ENCODE measurements around the gene MMUT.
"Not testable (repeated sequence)": the region's sequence is repeated elsewhere in the genome, so short reads cannot be mapped to it uniquely, and the experiment has no call there.

Gene MMUT

DNA sequence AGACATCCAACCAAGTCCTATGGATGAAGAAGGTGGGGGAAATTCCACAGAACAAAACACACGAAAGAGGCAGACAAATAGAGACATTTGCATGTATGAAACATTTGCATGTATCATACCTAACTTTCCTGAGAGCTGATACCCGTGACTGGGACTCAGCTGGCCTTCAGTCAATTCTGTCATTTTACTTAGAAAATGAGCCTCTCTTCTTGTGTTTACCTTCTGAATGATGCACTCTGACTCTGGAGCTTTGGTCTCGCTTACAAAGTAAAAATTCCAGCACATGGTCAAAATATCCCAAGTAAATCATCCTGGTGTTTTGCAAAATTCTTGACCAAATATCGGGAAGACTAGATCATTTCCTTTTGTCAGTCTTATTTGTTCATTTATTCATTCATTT is 46.9 kb downstream of the MMUT start:
- Histone ChIP-seq H3K9ac (ENCODE audit: low read depth, low read length) (no peak overlapping the region), H3K4me3 (ENCODE audit: low read length) (no peak overlapping the region), H3K27ac (ENCODE audit: low read length) (no peak overlapping the region), H3K36me3 (ENCODE audit: insufficient read depth, low read depth, low read length) (no peaks in the 10 kb centered on the region), H3K9me3 (ENCODE audit: insufficient read depth, low read depth, low read length) (no peaks in the 10 kb centered on the region), H3K27me3 (ENCODE audit: insufficient read depth, low read length) (no peaks in the 10 kb centered on the region), H3K4me1 (ENCODE audit: insufficient read depth, low read length) (no peaks in the 10 kb centered on the region)

- Histone ChIP-seq H3K36me3 (ENCODE audit: insufficient read depth, low read depth, low read length) (no peaks in the 10 kb centered on the region), H3K27ac (ENCODE audit: low read length) (no peak overlapping the region), H3K9me3 (ENCODE audit: insufficient read depth, low read depth, low read length) (no peaks in the 10 kb centered on the region), H3K4me1 (ENCODE audit: insufficient read depth, low read length) (no peaks in the 10 kb centered on the region), H3K4me3 (ENCODE audit: low read length) (no peak overlapping the region), H3K9ac (ENCODE audit: low read depth, low read length) (no peak overlapping the region), H3K27me3 (ENCODE audit: insufficient read depth, low read length) (no peaks in the 10 kb centered on the region)
Measured at GRCh38 chr6:49415358-49415757, 47.7 kb downstream of the MMUT start.

DNA sequence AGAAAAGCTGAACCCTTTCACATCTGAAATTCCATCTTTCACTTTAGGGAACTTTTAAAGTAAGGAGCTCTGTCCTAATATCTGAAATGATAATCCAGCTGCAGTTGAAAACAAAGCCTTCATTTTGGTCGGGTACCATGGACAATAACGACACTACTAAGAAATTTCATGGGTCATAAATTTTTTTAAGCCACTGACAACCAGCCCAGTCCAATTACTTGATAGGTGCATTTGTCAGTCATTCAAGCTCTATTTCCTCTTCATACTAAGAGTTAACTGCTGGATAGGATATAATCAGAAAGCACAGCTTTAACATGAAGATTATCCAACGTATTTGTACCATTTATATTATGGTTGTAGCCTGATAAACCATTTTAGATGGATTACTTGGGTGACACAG is 52.5 kb downstream of the MMUT start:
- no peak overlapping the region for H3K27ac ChIP-seq (ENCODE audit: low read length)
- no peaks in the 10 kb centered on the region for H3K27me3 ChIP-seq (ENCODE audit: insufficient read depth, low read length)
- no peak overlapping the region for H3K4me3 ChIP-seq (ENCODE audit: low read length)
- H3K9me3 ChIP-seq (ENCODE audit: insufficient read depth, low read depth, low read length): no peaks in the 10 kb centered on the region
- no peaks in the 10 kb centered on the region for H3K36me3 ChIP-seq (ENCODE audit: insufficient read depth, low read depth, low read length)
- H3K4me1 ChIP-seq (ENCODE audit: insufficient read depth, low read length): no peaks in the 10 kb centered on the region
- H3K9ac ChIP-seq (ENCODE audit: low read depth, low read length): no peak overlapping the region

DNA sequence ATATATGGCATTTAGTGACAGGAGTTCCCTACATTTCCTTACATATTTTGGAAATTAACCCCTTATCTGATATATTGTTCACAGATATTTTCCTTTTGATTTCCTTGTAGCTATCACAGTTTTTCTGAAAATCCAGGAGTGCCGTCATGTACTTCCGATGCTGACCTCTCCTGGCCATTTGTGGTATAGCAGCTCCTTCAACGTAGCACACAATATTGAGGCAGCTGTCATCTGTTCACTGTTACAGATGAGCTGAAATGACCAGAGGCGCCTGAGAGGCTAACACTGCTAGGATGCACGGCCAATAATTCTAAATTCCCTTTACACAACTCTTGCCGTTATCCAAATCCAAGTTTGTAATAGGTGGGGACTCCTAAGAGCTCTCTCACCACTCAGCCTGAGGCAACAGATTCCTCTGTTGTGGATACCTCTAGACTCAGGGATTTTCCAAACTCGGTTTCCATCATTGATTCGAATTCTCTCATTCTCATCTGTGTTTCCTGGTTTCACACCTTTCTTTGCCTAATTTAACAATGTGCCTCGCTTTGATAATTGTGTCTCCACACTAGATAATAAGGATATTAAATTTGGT is 53.0 kb downstream of the MMUT start:
- Histone ChIP-seq H3K9me3 (ENCODE audit: insufficient read depth, low read depth, low read length) (no peaks in the 10 kb centered on the region), H3K27ac (ENCODE audit: low read length) (no peak overlapping the region), H3K4me3 (ENCODE audit: low read length) (no peak overlapping the region), H3K27me3 (ENCODE audit: insufficient read depth, low read length) (no peaks in the 10 kb centered on the region), H3K9ac (ENCODE audit: low read depth, low read length) (no peak overlapping the region), H3K4me1 (ENCODE audit: insufficient read depth, low read length) (no peaks in the 10 kb centered on the region), H3K36me3 (ENCODE audit: insufficient read depth, low read depth, low read length) (no peaks in the 10 kb centered on the region)

- Histone ChIP-seq H3K27ac (ENCODE audit: low read length) (no peak overlapping the region), H3K27me3 (ENCODE audit: insufficient read depth, low read length) (no peaks in the 10 kb centered on the region), H3K9me3 (ENCODE audit: insufficient read depth, low read depth, low read length) (no peaks in the 10 kb centered on the region), H3K4me1 (ENCODE audit: insufficient read depth, low read length) (no peaks in the 10 kb centered on the region), H3K36me3 (ENCODE audit: insufficient read depth, low read depth, low read length) (no peaks in the 10 kb centered on the region), H3K4me3 (ENCODE audit: low read length) (no peak overlapping the region), H3K9ac (ENCODE audit: low read depth, low read length) (no peak overlapping the region)
Measured at GRCh38 chr6:49406250-49406970, 56.6 kb downstream of the MMUT start.

GRCh38 chr6:49401063-49401462 is 62.0 kb downstream of the MMUT start:
- H3K27ac ChIP-seq (ENCODE audit: low read length): no peak overlapping the region
- no peaks in the 10 kb centered on the region for H3K9me3 ChIP-seq (ENCODE audit: insufficient read depth, low read depth, low read length)
- H3K4me3 ChIP-seq (ENCODE audit: low read length): no peak overlapping the region
- no peaks in the 10 kb centered on the region for H3K36me3 ChIP-seq (ENCODE audit: insufficient read depth, low read depth, low read length)
- no peaks in the 10 kb centered on the region for H3K4me1 ChIP-seq (ENCODE audit: insufficient read depth, low read length)
- no peak overlapping the region for H3K9ac ChIP-seq (ENCODE audit: low read depth, low read length)
- H3K27me3 ChIP-seq (ENCODE audit: insufficient read depth, low read length): no peaks in the 10 kb centered on the region

- not testable (repeated sequence) for H3K27ac ChIP-seq (ENCODE audit: low read length); H3K9ac ChIP-seq (ENCODE audit: low read depth, low read length); H3K4me1 ChIP-seq (ENCODE audit: insufficient read depth, low read length); H3K36me3 ChIP-seq (ENCODE audit: insufficient read depth, low read depth, low read length); H3K4me3 ChIP-seq (ENCODE audit: low read length); H3K27me3 ChIP-seq (ENCODE audit: insufficient read depth, low read length); H3K9me3 ChIP-seq (ENCODE audit: insufficient read depth, low read depth, low read length)
Measured at GRCh38 chr6:49386667-49387508, 76.2 kb downstream of the MMUT start.

GRCh38 chr6:49384904-49385303 is 78.1 kb downstream of the MMUT start:
- Histone ChIP-seq H3K36me3 (ENCODE audit: insufficient read depth, low read depth, low read length) (no peaks in the 10 kb centered on the region), H3K9ac (ENCODE audit: low read depth, low read length) (no peak overlapping the region), H3K4me3 (ENCODE audit: low read length) (no peak overlapping the region), H3K4me1 (ENCODE audit: insufficient read depth, low read length) (no peaks in the 10 kb centered on the region), H3K27ac (ENCODE audit: low read length) (no peak overlapping the region), H3K27me3 (ENCODE audit: insufficient read depth, low read length) (no peaks in the 10 kb centered on the region), H3K9me3 (ENCODE audit: insufficient read depth, low read depth, low read length) (no peaks in the 10 kb centered on the region)

All from iPS-20b (cell line).